H1 (cell line): ENCODE measurements around the gene SLC30A7. TPM values are rescaled to one million over a fixed set of nuclear protein-coding genes. Genes with fewer than 3 reads are reported as not detected.

ENCODE experiments used
- CTCF ChIA-PET: fragments of 300-600 bp; sonication (Branson Sonifier 250); formaldehyde crosslinking; loops from one replicate; lab custom pipeline; 2021; ENCODE audit not compliant: partially characterized antibody; lab: Charles Lee
- POLR2A ChIA-PET: fragments of 300-600 bp; sonication (Branson Sonifier 250); formaldehyde crosslinking; loops from one replicate; lab custom pipeline; 2021; ENCODE audit warnings: inconsistent platforms; ENCODE audit not compliant: partially characterized antibody; lab: Charles Lee
- DNase-seq, 2 experiments: peaks; one replicate each; pipeline versions ENCODE4 v3.0.0 to v3.0.0-alpha.2; 2010 to 2022; ENCODE audit warnings: low spot score in 2 of 2, low read depth in 1 of 2, mixed read lengths in 1 of 2
- FAIRE-seq: peaks from 2 replicates; lab custom pipeline; 2011; peaks lifted over from hg19 to GRCh38; lab: Jason Lieb, UNC
- H2AFZ ChIP-seq: 2 replicates; pipeline ENCODE4 v1.8.1; 2012; ENCODE audit warnings: low read length, inconsistent platforms
- H2AK5ac ChIP-seq: 2 replicates; pipeline ENCODE4 v1.6.1; 2013; ENCODE audit warnings: low read depth, low read length
- H2BK120ac ChIP-seq: replicated peaks from 2 replicates; pipeline ENCODE3; 2013; ENCODE audit warnings: low read depth, low read length, inconsistent platforms
- H2BK12ac ChIP-seq: 2 replicates; pipeline ENCODE4 v1.6.1; 2013; ENCODE audit warnings: low read depth, low read length
- H2BK15ac ChIP-seq: 2 replicates; pipeline ENCODE4 v1.6.1; 2013; ENCODE audit warnings: low read length
- H2BK20ac ChIP-seq: 2 replicates; pipeline ENCODE4 v1.6.1; 2013; ENCODE audit warnings: low read length
- H2BK5ac ChIP-seq: 2 replicates; pipeline ENCODE4 v1.6.1; 2013; ENCODE audit warnings: low read depth, low read length
- H3K14ac ChIP-seq: 2 replicates; pipeline ENCODE4 v1.6.1; 2013; ENCODE audit warnings: inconsistent platforms; ENCODE audit not compliant: insufficient read length
- H3K18ac ChIP-seq: 2 replicates; pipeline ENCODE4 v1.6.1; 2013; ENCODE audit warnings: low read length; ENCODE audit errors: extremely low read depth
- H3K23ac ChIP-seq: 2 replicates; pipeline ENCODE4 v1.6.1; 2013; ENCODE audit warnings: inconsistent platforms; ENCODE audit not compliant: insufficient read length
- H3K23me2 ChIP-seq: 2 replicates; pipeline ENCODE4 v1.6.1; 2013; ENCODE audit warnings: low read depth, low read length
- H3K27ac ChIP-seq: 2 replicates; pipeline ENCODE4 v1.6.1; 2011; ENCODE audit warnings: low read depth, low read length, inconsistent platforms
- H3K27me3 ChIP-seq, 4 experiments: replicated peaks in 1 of 4; 1 replicate in 1 of 4; 2 replicates in 3 of 4; pipeline versions ENCODE4 v1.6.1 to v1.8.1; 2011 to 2013; ENCODE audit warnings: low read length in 3 of 4, mild to moderate bottlenecking in 3 of 4, inconsistent platforms in 2 of 4, mixed read lengths in 2 of 4, moderate library complexity in 1 of 4; ENCODE audit not compliant: control insufficient read depth in 3 of 4, insufficient read depth in 3 of 4; ENCODE audit errors: extremely low read depth in 1 of 4
- H3K36me3 ChIP-seq, 4 experiments: 2 replicates each; pipeline versions ENCODE4 v1.6.1 to v1.8.1; 2011 to 2013; ENCODE audit warnings: mild to moderate bottlenecking in 4 of 4, low read length in 3 of 4, moderate library complexity in 2 of 4, control low read depth in 1 of 4, inconsistent platforms in 1 of 4; ENCODE audit not compliant: insufficient read depth in 4 of 4, control insufficient read depth in 2 of 4
- H3K4ac ChIP-seq: replicated peaks from 2 replicates; pipeline ENCODE3; 2013; ENCODE audit warnings: low read length, low read depth, mixed read lengths, inconsistent platforms; ENCODE audit not compliant: insufficient read length
- H3K4me1 ChIP-seq, 4 experiments: replicated peaks in 1 of 4; 1 replicate in 1 of 4; 2 replicates in 3 of 4; pipeline versions ENCODE4 v1.6.1 to v1.8.1; 2011 to 2013; ENCODE audit warnings: low read length in 3 of 4, inconsistent platforms in 2 of 4, mixed read lengths in 1 of 4; ENCODE audit not compliant: insufficient read depth in 4 of 4, control insufficient read depth in 3 of 4
- H3K4me2 ChIP-seq, 2 experiments: 2 replicates each; pipeline versions ENCODE4 v1.6.1 to v1.8.1; 2011 to 2013; ENCODE audit warnings: low read depth in 2 of 2, low read length in 2 of 2, control low read depth in 1 of 2, inconsistent platforms in 1 of 2, mild to moderate bottlenecking in 1 of 2; ENCODE audit not compliant: insufficient read depth in 1 of 2
- H3K4me3 ChIP-seq, 4 experiments: fragments of 200-600, 300-600 bp in 1 of 4; sonication (generic), shearing (Covaris generic), sonication (Bioruptor Twin) in 1 of 4; 2 replicates each; pipeline versions ENCODE4 v1.5.1 to v1.8.1; 2011 to 2016; ENCODE audit warnings: low read length in 4 of 4, low read depth in 3 of 4, control low read depth in 2 of 4, inconsistent platforms in 2 of 4, mild to moderate bottlenecking in 2 of 4, mixed read lengths in 1 of 4, moderate library complexity in 1 of 4; ENCODE audit not compliant: insufficient read depth in 2 of 4; ENCODE audit errors: extremely low read depth in 1 of 4
- H3K56ac ChIP-seq: replicated peaks from 2 replicates; pipeline ENCODE3; 2013; ENCODE audit warnings: low read depth, mild to moderate bottlenecking, mixed read lengths, low read length, inconsistent platforms; ENCODE audit not compliant: insufficient read length
- H3K79me1 ChIP-seq: 2 replicates; pipeline ENCODE4 v1.6.1; 2013; ENCODE audit warnings: low read depth, low read length, control low read depth
- H3K79me2 ChIP-seq, 2 experiments: 2 replicates each; pipeline versions ENCODE4 v1.6.1 to v1.8.1; 2012 to 2013; ENCODE audit warnings: low read length in 2 of 2, mild to moderate bottlenecking in 2 of 2, inconsistent platforms in 1 of 2; ENCODE audit not compliant: insufficient read depth in 2 of 2, control insufficient read depth in 1 of 2
- H3K9ac ChIP-seq, 4 experiments: replicated peaks in 1 of 4; 1 replicate in 1 of 4; 2 replicates in 3 of 4; pipeline versions ENCODE4 v1.6.1 to v1.8.1; 2011 to 2013; ENCODE audit warnings: low read depth in 3 of 4, low read length in 3 of 4, control low read depth in 2 of 4, mild to moderate bottlenecking in 2 of 4, moderate library complexity in 2 of 4, inconsistent platforms in 1 of 4; ENCODE audit errors: extremely low read depth in 1 of 4
- H3K9me3 ChIP-seq, 2 experiments: 2 replicates each; pipeline versions ENCODE4 v1.6.1 to v1.8.1; 2012 to 2013; ENCODE audit warnings: mild to moderate bottlenecking in 2 of 2, moderate library complexity in 2 of 2, control low read depth in 1 of 2, inconsistent platforms in 1 of 2, low read depth in 1 of 2, low read length in 1 of 2, mixed read lengths in 1 of 2; ENCODE audit not compliant: insufficient read depth in 2 of 2
- H4K20me1 ChIP-seq, 2 experiments: replicated peaks in 1 of 2; 2 replicates each; pipeline versions ENCODE3 to v1.8.1; 2011 to 2013; ENCODE audit warnings: inconsistent platforms in 2 of 2, low read length in 2 of 2, mild to moderate bottlenecking in 1 of 2; ENCODE audit not compliant: insufficient read depth in 2 of 2, control insufficient read depth in 1 of 2
- H4K5ac ChIP-seq: 2 replicates; pipeline ENCODE4 v1.6.1; 2013; ENCODE audit warnings: low read length, low read depth, mixed read lengths, inconsistent platforms; ENCODE audit not compliant: insufficient read length
- H4K8ac ChIP-seq: 2 replicates; pipeline ENCODE4 v1.8.0; 2013; ENCODE audit warnings: mild to moderate bottlenecking, moderate library complexity, low read length, inconsistent platforms; ENCODE audit not compliant: insufficient read depth; ENCODE audit errors: extremely low read depth
- H4K91ac ChIP-seq: replicated peaks from 2 replicates; pipeline ENCODE3; 2013; ENCODE audit warnings: low read length, mixed read lengths, inconsistent platforms; ENCODE audit not compliant: insufficient read length
- BRCA1 ChIP-seq: IDR thresholded peaks from 2 replicates; pipeline ENCODE4 v1.6.1; 2012; ENCODE audit warnings: low read depth, low read length, improper control_type of control experiment
- CREB1 ChIP-seq: IDR thresholded peaks from 2 replicates; pipeline ENCODE4 v1.6.1; 2012; ENCODE audit warnings: inconsistent platforms
- E2F6 ChIP-seq: IDR thresholded peaks from 2 replicates; pipeline ENCODE4 v1.6.1; 2012; ENCODE audit warnings: inconsistent platforms
- KDM5A ChIP-seq: fragments of 200-600 bp; IDR thresholded peaks from 2 replicates; pipeline ENCODE4 v1.7.1; 2012; ENCODE audit warnings: mild to moderate bottlenecking, low read length, inconsistent platforms, mixed read lengths
- MAFK ChIP-seq: IDR thresholded peaks from 2 replicates; pipeline ENCODE4 v1.6.1; 2012; ENCODE audit warnings: low read depth, mild to moderate bottlenecking, improper control_type of control experiment, low read length
- RAD21 ChIP-seq, 2 experiments: IDR thresholded peaks in 1 of 2; conservative IDR thresholded peaks in 1 of 2; 2 replicates each; pipeline ENCODE4 v1.6.1; 2011; ENCODE audit warnings: low read depth in 2 of 2, low read length in 2 of 2, improper control_type of control experiment in 1 of 2, inconsistent platforms in 1 of 2, mild to moderate bottlenecking in 1 of 2, moderate library complexity in 1 of 2
- RNF2 ChIP-seq: fragments of 200-900, 300-1000 bp; sonication (generic); IDR thresholded peaks from 2 replicates; pipeline ENCODE4 v1.7.1; 2016; ENCODE audit warnings: borderline replicate concordance, low read depth, mild to moderate bottlenecking, antibody characterized with exemption, low read length; ENCODE audit not compliant: poor library complexity, severe bottlenecking; ENCODE audit errors: missing control alignments
- SIN3A ChIP-seq, 2 experiments: IDR thresholded peaks in 1 of 2; conservative IDR thresholded peaks in 1 of 2; 2 replicates each; pipeline ENCODE4 v1.6.1; 2011 to 2012; ENCODE audit warnings: low read length in 2 of 2, improper control_type of control experiment in 1 of 2, low read depth in 1 of 2, mild to moderate bottlenecking in 1 of 2
- SIRT6 ChIP-seq: IDR thresholded peaks from one replicate; pipeline ENCODE4 v1.7.1; 2012; ENCODE audit warnings: low read length, inconsistent platforms
- SIX5 ChIP-seq: IDR thresholded peaks from 2 replicates; pipeline ENCODE4 v1.6.1; 2011; ENCODE audit warnings: mild to moderate bottlenecking, low read depth, low read length
- SP4 ChIP-seq: IDR thresholded peaks from 2 replicates; pipeline ENCODE4 v1.6.1; 2012; ENCODE audit warnings: low read length, inconsistent platforms
- TAF1 ChIP-seq: IDR thresholded peaks from 2 replicates; pipeline ENCODE4 v1.6.1; 2011; ENCODE audit warnings: mild to moderate bottlenecking, low read depth, low read length
- TCF12 ChIP-seq: IDR thresholded peaks from 2 replicates; pipeline ENCODE4 v1.6.1; 2011; ENCODE audit warnings: low read depth, mild to moderate bottlenecking, low read length
- WGBS, 2 experiments: shearing (Covaris generic) in 1 of 2; methylation state at CpG; one replicate each; pipeline versions ENCODE4 v1.1.6 to v1.1.7; 2013 to 2015; ENCODE audit warnings: low lambda C conversion rate in 2 of 2, mixed read lengths in 2 of 2, inconsistent platforms in 1 of 2, low coverage in 1 of 2, missing lambda C conversion rate in 1 of 2; ENCODE audit not compliant: insufficient replicate concordance in 2 of 2, insufficient coverage in 1 of 2, insufficient read length in 1 of 2; ENCODE audit errors: extremely low coverage in 1 of 2, missing lambda C conversion rate in 1 of 2; 5-methylcytosine and 5-hydroxymethylcytosine counted together
- polyA plus RNA-seq, 7 experiments: library from polyadenylated mRNA; depleted of rRNA in 3 of 7; stranded (reverse) in 5 of 7; unstranded in 2 of 7; fragments of >200 nt in 5 of 7; fragments of 200-250 nt in 2 of 7; gene quantifications; 1 replicate in 5 of 7; 2 replicates in 1 of 7; 4 replicates in 1 of 7; pipeline versions ENCODE4 v1.2.1 to v1.2.3, GENCODE V29; 2011 to 2013; ENCODE audit warnings: missing spikeins in 2 of 7, mixed read lengths in 2 of 7
- total RNA-seq: library from RNA; stranded (reverse); fragmentation: NEBNext Ultra II Directional; extraction: Animal tissue kit (Norgen Biotek cat#: 25700); gene quantifications from 2 replicates; pipeline ENCODE4 v1.2.1, GENCODE V29; 2021

Gene SLC30A7
- total and polyA plus RNA-seq, 2 of the 8 experiments (the other 6 are each of a cell fraction or from before 2014, with no cell fraction given): 5.5 to 22.1 TPM

- H2BK120ac ChIP-seq: no peak overlapping the region
- peaks cover 0 to 14% (median 4%) of the 10 kb centered on the region in 4 experiments; a peak in 3 of 8 replicates for H3K36me3 ChIP-seq
- ChIA-PET POLR2A (no interaction called here), CTCF (interaction anchor here (1.0 kb wide), 2 partner anchors 46 to 363 kb away, joined by 3 read pairs; no protein-coding TSS in a partner anchor)
- FAIRE-seq (no peak), DNase-seq (no peak)
- H3K9me3 ChIP-seq: no peaks in the 10 kb centered on the region
- H3K27ac ChIP-seq: no peak overlapping the region
- H4K8ac ChIP-seq: no peak overlapping the region
- H2BK20ac ChIP-seq: no peak overlapping the region
- no peaks in the 10 kb centered on the region for H3K4me1 ChIP-seq
- no peak overlapping the region for H2BK12ac ChIP-seq
- no peak overlapping the region for H4K5ac ChIP-seq
- no peaks in the 10 kb centered on the region for H3K79me2 ChIP-seq
- H3K4me3 ChIP-seq: no peak overlapping the region
- no peak for TF ChIP-seq TCF12
- no peak for TF ChIP-seq MAFK
- TF ChIP-seq BRCA1: no peak
- no peak for TF ChIP-seq E2F6
- TF ChIP-seq SIX5: no peak
- no peak for TF ChIP-seq CREB1
- no peak for TF ChIP-seq TAF1
- TF ChIP-seq SIN3A (conservative IDR thresholded peaks at IDR 0.05 in 1 of 2, IDR thresholded peaks at IDR 0.05 in 1 of 2; ENCODE audit: low read depth in 1 of 2, low read length in 2 of 2): no peak
- TF ChIP-seq SP4: no peak
- no peak for TF ChIP-seq SIRT6
- no peak for TF ChIP-seq RNF2
- no peak for TF ChIP-seq KDM5A
- TF ChIP-seq RAD21 (IDR thresholded peaks at IDR 0.05 in 1 of 2, conservative IDR thresholded peaks at IDR 0.05 in 1 of 2; ENCODE audit: low read depth in 2 of 2, low read length in 2 of 2): no peak
- H2AFZ ChIP-seq: no peak overlapping the region
- H3K27me3 ChIP-seq: no peaks in the 10 kb centered on the region
- no peaks in the 10 kb centered on the region for H3K23me2 ChIP-seq
- H2AK5ac ChIP-seq: no peak overlapping the region
- no peak overlapping the region for H3K9ac ChIP-seq
- H4K20me1 ChIP-seq: no peaks in the 10 kb centered on the region
- H2BK15ac ChIP-seq: no peak overlapping the region
- no peaks in the 10 kb centered on the region; the same call in 1 of the 2 replicates for H3K79me1 ChIP-seq
- no peak overlapping the region for H3K4me2 ChIP-seq
- H3K56ac ChIP-seq: no peak overlapping the region
- H3K14ac ChIP-seq: no peak overlapping the region
- H3K23ac ChIP-seq: no peak overlapping the region
- H4K91ac ChIP-seq: no peak overlapping the region
- H3K4ac ChIP-seq: no peak overlapping the region
- no peak overlapping the region for H2BK5ac ChIP-seq
- WGBS, 2 experiments: 77% methylated on average over 2 of the region's 2 CpGs; no CpG with 5 or more reads in 1 of the 2 experiments
- H3K18ac ChIP-seq: no peak overlapping the region
Observed at GRCh38 chr1:100927276-100927675, 31.4 kb downstream of the SLC30A7 start.
